ENCODE results near the gene ADAMTS12. TPM values are rescaled to one million over a fixed set of nuclear protein-coding genes. Genes with fewer than 3 reads are reported as not detected.

The ADAMTS12 gene
- polyA plus RNA-seq, 1 donor from 2014 or later = 0.07 TPM

DNA sequence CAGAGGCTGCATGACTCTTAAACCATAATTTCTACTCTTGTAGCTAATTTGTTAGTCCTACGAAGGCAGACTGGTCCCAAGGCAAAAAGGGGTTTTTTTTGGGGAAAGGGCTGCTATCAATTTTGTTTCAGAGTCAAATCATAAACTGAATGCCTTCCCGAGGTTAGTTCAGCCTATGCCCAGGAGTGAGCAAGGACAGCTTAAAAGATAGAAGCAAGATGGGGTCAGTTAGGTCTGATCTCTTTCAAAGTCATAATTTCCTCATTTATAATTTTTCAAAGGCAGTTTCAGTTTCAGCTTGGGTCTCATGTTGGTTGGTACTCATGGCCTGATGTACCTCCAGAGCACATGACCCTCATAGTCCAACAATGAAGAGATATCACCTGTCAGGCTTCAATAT, 36.5 kb upstream of the ADAMTS12 start:
- H3K9me3 ChIP-seq (ENCODE audit: low read length) = no peaks in the 10 kb centered on the region
- H3K4me2 ChIP-seq (ENCODE audit: low read length) = no peak overlapping the region

DNA sequence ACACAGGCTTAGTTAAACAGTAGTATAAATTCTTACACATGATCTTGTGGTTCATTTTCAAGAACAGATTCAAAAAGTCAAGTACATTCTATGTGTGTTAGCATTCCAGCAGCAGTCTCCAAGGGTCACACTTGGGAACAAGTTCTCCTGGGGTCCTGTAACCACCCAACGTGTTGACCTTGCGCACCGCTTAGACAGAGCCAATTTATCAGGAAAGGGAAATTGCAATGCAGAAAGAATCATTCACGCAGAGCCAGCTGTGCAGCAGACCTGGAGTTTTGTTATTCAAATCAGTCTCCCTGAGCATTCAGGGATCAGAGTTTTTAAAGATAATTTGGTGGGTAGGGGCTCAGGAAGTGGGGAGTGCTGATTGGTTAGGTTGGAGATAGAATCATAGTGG, 35.9 kb upstream of the ADAMTS12 start:
- H3K79me2 ChIP-seq (replicated peaks; ENCODE audit: insufficient read depth, low read length) = no peaks in the 10 kb centered on the region
- H2AFZ ChIP-seq (ENCODE audit: low read depth, low read length) = no peak overlapping the region
- H3K36me3 ChIP-seq (ENCODE audit: insufficient read depth, low read length) = no peaks in the 10 kb centered on the region
- no peaks in the 10 kb centered on the region for H3K9me2 ChIP-seq (ENCODE audit: insufficient read depth, low read length)
- TF ChIP-seq, protein P1, sequence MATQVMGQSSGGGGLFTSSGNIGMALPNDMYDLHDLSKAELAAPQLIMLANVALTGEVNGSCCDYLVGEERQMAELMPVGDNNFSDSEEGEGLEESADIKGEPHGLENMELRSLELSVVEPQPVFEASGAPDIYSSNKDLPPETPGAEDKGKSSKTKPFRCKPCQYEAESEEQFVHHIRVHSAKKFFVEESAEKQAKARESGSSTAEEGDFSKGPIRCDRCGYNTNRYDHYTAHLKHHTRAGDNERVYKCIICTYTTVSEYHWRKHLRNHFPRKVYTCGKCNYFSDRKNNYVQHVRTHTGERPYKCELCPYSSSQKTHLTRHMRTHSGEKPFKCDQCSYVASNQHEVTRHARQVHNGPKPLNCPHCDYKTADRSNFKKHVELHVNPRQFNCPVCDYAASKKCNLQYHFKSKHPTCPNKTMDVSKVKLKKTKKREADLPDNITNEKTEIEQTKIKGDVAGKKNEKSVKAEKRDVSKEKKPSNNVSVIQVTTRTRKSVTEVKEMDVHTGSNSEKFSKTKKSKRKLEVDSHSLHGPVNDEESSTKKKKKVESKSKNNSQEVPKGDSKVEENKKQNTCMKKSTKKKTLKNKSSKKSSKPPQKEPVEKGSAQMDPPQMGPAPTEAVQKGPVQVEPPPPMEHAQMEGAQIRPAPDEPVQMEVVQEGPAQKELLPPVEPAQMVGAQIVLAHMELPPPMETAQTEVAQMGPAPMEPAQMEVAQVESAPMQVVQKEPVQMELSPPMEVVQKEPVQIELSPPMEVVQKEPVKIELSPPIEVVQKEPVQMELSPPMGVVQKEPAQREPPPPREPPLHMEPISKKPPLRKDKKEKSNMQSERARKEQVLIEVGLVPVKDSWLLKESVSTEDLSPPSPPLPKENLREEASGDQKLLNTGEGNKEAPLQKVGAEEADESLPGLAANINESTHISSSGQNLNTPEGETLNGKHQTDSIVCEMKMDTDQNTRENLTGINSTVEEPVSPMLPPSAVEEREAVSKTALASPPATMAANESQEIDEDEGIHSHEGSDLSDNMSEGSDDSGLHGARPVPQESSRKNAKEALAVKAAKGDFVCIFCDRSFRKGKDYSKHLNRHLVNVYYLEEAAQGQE (IDR thresholded peaks at IDR 0.05; ENCODE audit: borderline replicate concordance) = no peak
- TF ChIP-seq RAD21 (conservative IDR thresholded peaks at IDR 0.05) (no peak), EP300 (conservative IDR thresholded peaks at IDR 0.05; ENCODE audit: poor library complexity, severe bottlenecking) (no peak), SMC3 (conservative IDR thresholded peaks at IDR 0.05; ENCODE audit: poor library complexity) (no peak), TAF1 (IDR thresholded peaks at IDR 0.05; ENCODE audit: low read depth) (no peak), POLR2AphosphoS5 (IDR thresholded peaks at IDR 0.05) (no peak), EZH2 (IDR thresholded peaks at IDR 0.05; ENCODE audit: borderline replicate concordance, insufficient read depth, low read length, poor library complexity, severe bottlenecking) (no peak), CTCF (IDR thresholded peaks at IDR 0.05; ENCODE audit: poor library complexity, severe bottlenecking) (no peak), MXI1 (conservative IDR thresholded peaks at IDR 0.05; ENCODE audit: poor library complexity, severe bottlenecking) (no peak)
- no peak overlapping the region for H3K4me2 ChIP-seq (ENCODE audit: low read length)
- H3K4me3 ChIP-seq (ENCODE audit: low read length) = no peak overlapping the region
- H3F3A ChIP-seq (ENCODE audit: insufficient read depth, low read length, poor library complexity, severe bottlenecking) = no peaks in the 10 kb centered on the region
- H4K20me1 ChIP-seq (ENCODE audit: insufficient read depth) = no peaks in the 10 kb centered on the region
- H3K9ac ChIP-seq (ENCODE audit: low read length) = no peak overlapping the region
- H3K9me3 ChIP-seq (ENCODE audit: low read length) = no peaks in the 10 kb centered on the region
- no peak overlapping the region for H3K27ac ChIP-seq (ENCODE audit: low read length)
- no peaks in the 10 kb centered on the region for H3K27me3 ChIP-seq (ENCODE audit: insufficient read depth, low read depth, low read length)

More for the DNA sequence above, 36.5 kb upstream of the ADAMTS12 start:
- no peaks in the 10 kb centered on the region for H3K27me3 ChIP-seq (ENCODE audit: insufficient read depth, low read depth, low read length)
- no peak overlapping the region for H3K27ac ChIP-seq (ENCODE audit: low read length)
- no peaks in the 10 kb centered on the region for H3K79me2 ChIP-seq (replicated peaks; ENCODE audit: insufficient read depth, low read length)
- H3K9me2 ChIP-seq (ENCODE audit: insufficient read depth, low read length) = no peaks in the 10 kb centered on the region
- H3K4me3 ChIP-seq (ENCODE audit: low read length) = no peak overlapping the region
- H2AFZ ChIP-seq (ENCODE audit: low read depth, low read length) = no peak overlapping the region
- no peaks in the 10 kb centered on the region for H4K20me1 ChIP-seq (ENCODE audit: insufficient read depth)
- no peaks in the 10 kb centered on the region for H3F3A ChIP-seq (ENCODE audit: insufficient read depth, low read length, poor library complexity, severe bottlenecking)
- TF ChIP-seq EP300 (conservative IDR thresholded peaks at IDR 0.05; ENCODE audit: poor library complexity, severe bottlenecking) (no peak), TAF1 (IDR thresholded peaks at IDR 0.05; ENCODE audit: low read depth) (no peak), SMC3 (conservative IDR thresholded peaks at IDR 0.05; ENCODE audit: poor library complexity) (no peak), POLR2AphosphoS5 (IDR thresholded peaks at IDR 0.05) (no peak)
- H3K36me3 ChIP-seq (ENCODE audit: insufficient read depth, low read length) = no peaks in the 10 kb centered on the region
- no peak overlapping the region for H3K9ac ChIP-seq (ENCODE audit: low read length)

All from neural cell (in vitro differentiated cells).